Panc1 (cell line): ENCODE data around the gene CDYL. TPM values are rescaled to one million over a fixed set of nuclear protein-coding genes. Genes with fewer than 3 reads are reported as not detected.

Source experiments
- ATAC-seq: fragments of 200-7000 bp; cut with Tn5 transposase; 2 replicates; pipeline ENCODE4 v1.9.1; 2020; ENCODE audit warnings: mild to moderate bottlenecking, moderate library complexity
- BruUV-seq: library from RNA; stranded (reverse); fragments of 400-500 nt; replicated peaks from 2 replicates; lab custom pipeline; 2021; lab: Mats Ljungman, UMichigan
- CTCF ChIA-PET: fragments of 300-600 bp; sonication (Branson Sonifier 250); formaldehyde crosslinking; loops from one replicate; lab custom pipeline; 2022; ENCODE audit warnings: antibody characterized with exemption; lab: Charles Lee
- POLR2A ChIA-PET: fragments of 300-600 bp; sonication (Branson Sonifier 250); formaldehyde crosslinking; loops from one replicate; lab custom pipeline; 2022; ENCODE audit warnings: antibody characterized with exemption; lab: Charles Lee
- DNase-seq: peaks from one replicate; pipeline ENCODE4 v3.0.0-alpha.2; 2010; ENCODE audit warnings: low read depth, low spot score
- H3K27ac ChIP-seq: 2 replicates; pipeline ENCODE4 v1.5.1; 2011; ENCODE audit warnings: mild to moderate bottlenecking, low read length, inconsistent platforms
- H3K27me3 ChIP-seq: fragments of 200-500 bp; sonication (Bioruptor generic); 2 replicates; pipeline ENCODE4 v1.6.0; 2014; ENCODE audit warnings: low read length, inconsistent platforms; ENCODE audit not compliant: control insufficient read depth, insufficient read depth
- H3K36me3 ChIP-seq: fragments of 200-500 bp; sonication (Bioruptor generic); 2 replicates; pipeline ENCODE4 v1.5.1; 2014; ENCODE audit warnings: inconsistent platforms, mild to moderate bottlenecking, low read length, moderate library complexity; ENCODE audit not compliant: control insufficient read depth, insufficient read depth
- H3K4me1 ChIP-seq: 2 replicates; pipeline ENCODE4 v1.5.1; 2011; ENCODE audit warnings: inconsistent platforms, mild to moderate bottlenecking, low read length, moderate library complexity; ENCODE audit not compliant: control insufficient read depth, insufficient read depth
- H3K4me3 ChIP-seq, 2 experiments: 2 replicates each; pipeline ENCODE4 v1.5.1; 2011 to 2012; ENCODE audit warnings: low read depth in 2 of 2, low read length in 2 of 2, mild to moderate bottlenecking in 2 of 2, inconsistent platforms in 1 of 2, moderate library complexity in 1 of 2
- H3K9me3 ChIP-seq: fragments of 200-500 bp; sonication (Bioruptor generic); 2 replicates; pipeline ENCODE4 v1.5.1; 2014; ENCODE audit warnings: low read depth, mild to moderate bottlenecking, inconsistent platforms, low read length, moderate library complexity; ENCODE audit not compliant: control insufficient read depth, insufficient read depth
- CTCF ChIP-seq: fragments of 450-650 bp; IDR thresholded peaks from 2 replicates; pipeline ENCODE4 v1.5.1; 2017; ENCODE audit warnings: mild to moderate bottlenecking
- POLR2AphosphoS5 ChIP-seq: IDR thresholded peaks from 2 replicates; pipeline ENCODE4 v1.6.1; 2012; ENCODE audit warnings: mild to moderate bottlenecking, low read depth, low read length, moderate library complexity
- REST ChIP-seq, 2 experiments: IDR thresholded peaks; 2 replicates each; pipeline ENCODE4 v1.6.1; 2011 to 2012; ENCODE audit warnings: low read depth in 2 of 2, control low read depth in 1 of 2, low read length in 1 of 2, mild to moderate bottlenecking in 1 of 2, moderate library complexity in 1 of 2; ENCODE audit not compliant: insufficient read depth in 1 of 2
- SIN3A ChIP-seq: IDR thresholded peaks from 2 replicates; pipeline ENCODE4 v1.6.1; 2012; ENCODE audit warnings: low read depth, mild to moderate bottlenecking, low read length, moderate library complexity, borderline replicate concordance; ENCODE audit not compliant: insufficient read depth
- TCF7L2 ChIP-seq: IDR thresholded peaks from 2 replicates; pipeline ENCODE4 v1.6.1; 2011; ENCODE audit warnings: mild to moderate bottlenecking, low read depth, low read length, inconsistent platforms
- in situ Hi-C: cut with HindIII; loops from 2 replicates; pipeline ENCODE4 v1.10.0; 2016; ENCODE audit warnings: low sequenced_read_pairs, low pct_unique_long_range_greater_than_20kb
- intact Hi-C: fragments of 100-400 bp; cut with micrococcal nuclease; formaldehyde crosslinking; loops from one replicate; pipeline ENCODE4 v1.10.0; 2022; ENCODE audit not compliant: unreplicated experiment
- total RNA-seq: library from RNA; stranded (reverse); gene quantifications from one replicate; pipeline ENCODE4 v1.2.1, GENCODE V29; 2021; ENCODE audit not compliant: unreplicated experiment

The CDYL gene
- total RNA-seq, 1 experiment from 2014 or later = 61.4 TPM

GRCh38 chr6:4799912-4800311 lies 23.7 kb downstream of the CDYL start:
- POLR2A ChIA-PET = interaction anchor here (0.6 kb wide), 1 partner anchor 85 kb away, joined by 4 read pairs; no protein-coding TSS in a partner anchor

GRCh38 chr6:4800662-4801061 lies 24.5 kb downstream of the CDYL start:
- TF ChIP-seq REST (IDR thresholded peaks at IDR 0.05; ENCODE audit: insufficient read depth in 1 of 2, low read depth in 2 of 2, low read length in 1 of 2) = no peak
- no peak for TF ChIP-seq CTCF
- TF ChIP-seq SIN3A = no peak
- no peak for TF ChIP-seq TCF7L2
- TF ChIP-seq POLR2AphosphoS5 = no peak
- in situ Hi-C loops = no loop called here

More at GRCh38 chr6:4799912-4800311, 23.7 kb downstream of the CDYL start:
- intact Hi-C loops (no loop called here), in situ Hi-C loops (no loop called here)
- no peak for DNase-seq
- CTCF ChIA-PET = no interaction called here
- Histone ChIP-seq H3K27ac (no peak overlapping the region), H3K27me3 (no peaks in the 10 kb centered on the region), H3K4me1 (no peaks in the 10 kb centered on the region; the same call in 1 of the 2 replicates), H3K9me3 (peaks cover 21% of the 10 kb centered on the region; the same call in 1 of the 2 replicates), H3K4me3 (no peak overlapping the region), H3K36me3 (no peaks in the 10 kb centered on the region)
- TF ChIP-seq REST (IDR thresholded peaks at IDR 0.05; ENCODE audit: insufficient read depth in 1 of 2, low read depth in 2 of 2, low read length in 1 of 2) (no peak), SIN3A (no peak), TCF7L2 (no peak), POLR2AphosphoS5 (no peak), CTCF (no peak)
- BruUV-seq = no TSS peak
- ATAC-seq = no peak

More at GRCh38 chr6:4800662-4801061, 24.5 kb downstream of the CDYL start:
- Histone ChIP-seq H3K9me3 (peaks cover 21% of the 10 kb centered on the region; the same call in 1 of the 2 replicates), H3K4me3 (no peak overlapping the region), H3K27me3 (no peaks in the 10 kb centered on the region), H3K4me1 (no peaks in the 10 kb centered on the region), H3K36me3 (no peaks in the 10 kb centered on the region), H3K27ac (no peak overlapping the region)
- intact Hi-C loops = no loop called here
- ATAC-seq (no peak), DNase-seq (no peak)
- ChIA-PET CTCF (no interaction called here), POLR2A (no interaction called here)
- no TSS peak for BruUV-seq
